HFF-Myc (cell line): Measurements from ENCODE around the gene PRR3.

Experiments used
- DNase-seq: peaks from one replicate; pipeline ENCODE4 v3.0.0-alpha.2; 2011; ENCODE audit warnings: low read depth; ENCODE audit errors: extremely low read depth
- H3K4me3 ChIP-seq: replicated peaks from 2 replicates; pipeline ENCODE4 v1.5.1; 2011; ENCODE audit warnings: low read depth, mild to moderate bottlenecking, control low read depth, low read length
- CTCF ChIP-seq: IDR thresholded peaks from 2 replicates; pipeline ENCODE4 v1.5.1; 2012; ENCODE audit warnings: mild to moderate bottlenecking, low read depth, low read length, control low read depth; ENCODE audit errors: missing control alignments

PRR3 gene

GRCh38 chr6:30603961-30604360, 46.9 kb downstream of the PRR3 start:
- DNase-seq, result no peak
- TF ChIP-seq CTCF, result no peak
- no peak overlapping the region for H3K4me3 ChIP-seq

- no peak for DNase-seq
- no peak overlapping the region for H3K4me3 ChIP-seq
- TF ChIP-seq CTCF, result no peak
Observed at GRCh38 chr6:30610065-30610464, 53.0 kb downstream of the PRR3 start.

GRCh38 chr6:30611150-30611855, 54.2 kb downstream of the PRR3 start:
- H3K4me3 ChIP-seq, result no peak overlapping the region
- TF ChIP-seq CTCF, result no peak
- no peak for DNase-seq

- no peak for TF ChIP-seq CTCF
- H3K4me3 ChIP-seq, result no peak overlapping the region
- DNase-seq, result no peak
Observed at GRCh38 chr6:30611856-30612194, 54.7 kb downstream of the PRR3 start.

- H3K4me3 ChIP-seq, result no peak overlapping the region
- DNase-seq, result no peak
- TF ChIP-seq CTCF, result peak; percentile 21
Observed at GRCh38 chr6:30612213-30612612, 55.1 kb downstream of the PRR3 start.

- DNase-seq, result no peak
- no peak overlapping the region for H3K4me3 ChIP-seq
- TF ChIP-seq CTCF, result no peak
Observed at GRCh38 chr6:30612687-30613248, 55.7 kb downstream of the PRR3 start.
